Ovary (tissue), 9 donors: ENCODE measurements around the gene LARGE1. TPM values are rescaled to one million over a fixed set of nuclear protein-coding genes. Genes with fewer than 3 reads are reported as not detected.

ENCODE experiments used
- DNase-seq, 5 donors: peaks; one replicate each; pipeline ENCODE4 v3.0.0-alpha.2; 2019 to 2020
- H3K27ac ChIP-seq, 2 donors: fragments of 200-600 bp; one replicate each; pipeline versions ENCODE4 v1.5.1 to v1.8.0; 2019 to 2022
- H3K27me3 ChIP-seq: fragments of 200-600 bp; one replicate; pipeline ENCODE4 v1.8.0; 2022
- H3K36me3 ChIP-seq: fragments of 200-600 bp; sonication (generic); one replicate; pipeline ENCODE4 v1.5.1; 2019
- H3K4me1 ChIP-seq: one replicate; pipeline ENCODE4 v1.8.1; 2013; ENCODE audit warnings: mild to moderate bottlenecking, moderate library complexity; ENCODE audit not compliant: insufficient read depth
- H3K4me3 ChIP-seq: fragments of 200-600 bp; sonication (generic); one replicate; pipeline ENCODE4 v1.5.1; 2017
- H3K9me3 ChIP-seq, 2 donors: fragments of 200-600 bp in 1 of 2; sonication (generic) in 1 of 2; one replicate each; pipeline versions ENCODE4 v1.5.1 to v1.8.1; 2013 to 2019; ENCODE audit warnings: mild to moderate bottlenecking in 1 of 2, moderate library complexity in 1 of 2
- EP300 ChIP-seq: sonication (generic); formaldehyde crosslinking; IDR thresholded peaks from one replicate; pipeline ENCODE4 v1.6.1; 2017; ENCODE audit warnings: antibody characterized with exemption
- POLR2A ChIP-seq: fragments of 450-650 bp; IDR thresholded peaks from one replicate; pipeline ENCODE4 v1.6.1; 2017; ENCODE audit warnings: antibody characterized with exemption, mild to moderate bottlenecking, moderate library complexity
- WGBS, 3 donors: extraction: QIAGEN DNeasy Blood & Tissue Kit in 1 of 3; methylation state at CpG; one replicate each; pipeline versions ENCODE4 v1.1.5 to v1.1.7; 2013 to 2017; 5-methylcytosine and 5-hydroxymethylcytosine counted together
- intact Hi-C, 4 donors: fragments of 100-400 bp; cut with DNase I; formaldehyde crosslinking; loops; one replicate each; pipeline versions ENCODE4 v1.11.0 to v1.15.1; 2022 to 2023
- polyA plus RNA-seq, 2 donors: library from polyadenylated mRNA; stranded (reverse); fragments of 200-250 nt in 1 of 2; fragments of 350-450 nt in 1 of 2; fragmentation: Illumina TruSeq in 1 of 2; extraction: RNeasy Lipid Tissue Mini Kit (QIAGEN cat#74804) in 1 of 2; gene quantifications; one replicate each; pipeline ENCODE4 v1.2.3, GENCODE V29; 2013 to 2014
- total RNA-seq, 7 donors: library from RNA; depleted of rRNA in 2 of 7; stranded (reverse); fragments of >200 nt in 2 of 7; fragmentation: NEBNext Ultra II Directional in 3 of 7; extraction: Animal tissue kit (Norgen Biotek cat#: 25700) in 3 of 7; gene quantifications; one replicate each; pipeline versions ENCODE4 v1.1.0 to v1.2.4, GENCODE V29; 2016 to 2023
- TF ChIP-seq, protein P1 (sequence below), 3 donors: fragments of 450-650 bp in 2 of 3; fragments of 200-600 bp in 1 of 3; IDR thresholded peaks; one replicate each; pipeline versions ENCODE4 v1.5.1 to v1.8.0; 2016 to 2022; ENCODE audit warnings: antibody characterized with exemption in 3 of 3, mild to moderate bottlenecking in 1 of 3
- donor health status: DM: no; HTN: no; CAD: no; lungs with moderate emphysema.
- donor health status: DM: no; HTN: no; CAD: no.
- donor health status: Bipolar disorder and iron deficiency.
- donor health status: DM: yes; HTN: yes; CAD: no.
- donor health status: DM: no; HTN: no; CAD: no.
- donor health status: DM: yes; HTN: yes; CAD: no.

LARGE1 gene
- total and polyA plus RNA-seq, 9 donors = 13.4 to 67.6 (median 36.8) TPM

DNA sequence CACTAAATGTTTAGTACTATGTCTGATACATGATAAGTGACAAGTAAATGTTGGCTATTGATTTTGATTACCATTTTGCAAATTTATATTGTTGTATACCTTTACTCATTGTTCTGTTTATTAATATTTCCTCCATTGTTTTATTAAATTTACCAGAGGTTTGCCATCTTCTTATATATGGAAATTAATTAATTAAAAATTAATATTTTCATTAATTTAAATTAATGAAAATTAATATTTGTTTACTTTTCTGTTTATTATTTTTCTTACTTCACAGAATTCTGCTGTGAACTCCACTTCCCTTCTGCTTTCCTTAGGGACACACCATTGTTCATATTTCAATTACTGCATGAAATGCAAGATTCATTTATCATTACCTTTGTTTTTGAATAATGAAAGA, 331.0 kb downstream of the LARGE1 start:
- Histone ChIP-seq H3K4me1 (no peaks in the 10 kb centered on the region), H3K27me3 (no peaks in the 10 kb centered on the region), H3K4me3 (no peak overlapping the region), H3K27ac (no peak overlapping the region), H3K9me3 (no peaks in the 10 kb centered on the region), H3K36me3 (no peaks in the 10 kb centered on the region)
- DNase-seq = no peak
- TF ChIP-seq EP300 (no peak), POLR2A (no peak)
- TF ChIP-seq, protein P1, sequence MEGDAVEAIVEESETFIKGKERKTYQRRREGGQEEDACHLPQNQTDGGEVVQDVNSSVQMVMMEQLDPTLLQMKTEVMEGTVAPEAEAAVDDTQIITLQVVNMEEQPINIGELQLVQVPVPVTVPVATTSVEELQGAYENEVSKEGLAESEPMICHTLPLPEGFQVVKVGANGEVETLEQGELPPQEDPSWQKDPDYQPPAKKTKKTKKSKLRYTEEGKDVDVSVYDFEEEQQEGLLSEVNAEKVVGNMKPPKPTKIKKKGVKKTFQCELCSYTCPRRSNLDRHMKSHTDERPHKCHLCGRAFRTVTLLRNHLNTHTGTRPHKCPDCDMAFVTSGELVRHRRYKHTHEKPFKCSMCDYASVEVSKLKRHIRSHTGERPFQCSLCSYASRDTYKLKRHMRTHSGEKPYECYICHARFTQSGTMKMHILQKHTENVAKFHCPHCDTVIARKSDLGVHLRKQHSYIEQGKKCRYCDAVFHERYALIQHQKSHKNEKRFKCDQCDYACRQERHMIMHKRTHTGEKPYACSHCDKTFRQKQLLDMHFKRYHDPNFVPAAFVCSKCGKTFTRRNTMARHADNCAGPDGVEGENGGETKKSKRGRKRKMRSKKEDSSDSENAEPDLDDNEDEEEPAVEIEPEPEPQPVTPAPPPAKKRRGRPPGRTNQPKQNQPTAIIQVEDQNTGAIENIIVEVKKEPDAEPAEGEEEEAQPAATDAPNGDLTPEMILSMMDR (IDR thresholded peaks at IDR 0.05) = no peak
- intact Hi-C loops = no loop called here

DNA sequence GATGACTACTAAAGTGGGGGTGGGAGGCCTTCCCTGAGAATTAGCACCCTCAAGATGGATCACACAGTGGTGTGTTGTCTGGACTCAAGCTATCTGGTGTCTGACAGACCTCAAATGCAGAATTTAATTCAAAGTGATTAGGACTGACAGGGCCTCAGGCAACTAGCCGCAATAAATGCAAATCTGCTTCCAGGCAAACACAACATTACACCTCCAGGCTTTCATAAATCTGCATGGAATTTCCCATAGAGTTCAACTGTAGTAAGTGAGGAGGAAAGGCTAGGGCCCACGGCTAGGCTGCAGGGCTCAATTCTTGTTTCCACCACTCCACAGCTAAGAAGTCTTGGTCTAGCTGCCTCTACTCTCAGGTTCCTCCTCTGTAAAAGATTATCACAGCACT, 331.4 kb downstream of the LARGE1 start:
- Histone ChIP-seq H3K36me3 (no peaks in the 10 kb centered on the region), H3K27ac (no peak overlapping the region), H3K4me3 (no peak overlapping the region), H3K9me3 (no peaks in the 10 kb centered on the region), H3K27me3 (no peaks in the 10 kb centered on the region), H3K4me1 (no peaks in the 10 kb centered on the region)
- no peak for DNase-seq
- TF ChIP-seq POLR2A (no peak), EP300 (no peak)
- TF ChIP-seq, protein P1 (IDR thresholded peaks at IDR 0.05) = no peak
- 88 to 91% (median 89%) methylated on average over 2 of the region's 2 CpGs for WGBS, 3 donors
- intact Hi-C loops = no loop called here

DNA sequence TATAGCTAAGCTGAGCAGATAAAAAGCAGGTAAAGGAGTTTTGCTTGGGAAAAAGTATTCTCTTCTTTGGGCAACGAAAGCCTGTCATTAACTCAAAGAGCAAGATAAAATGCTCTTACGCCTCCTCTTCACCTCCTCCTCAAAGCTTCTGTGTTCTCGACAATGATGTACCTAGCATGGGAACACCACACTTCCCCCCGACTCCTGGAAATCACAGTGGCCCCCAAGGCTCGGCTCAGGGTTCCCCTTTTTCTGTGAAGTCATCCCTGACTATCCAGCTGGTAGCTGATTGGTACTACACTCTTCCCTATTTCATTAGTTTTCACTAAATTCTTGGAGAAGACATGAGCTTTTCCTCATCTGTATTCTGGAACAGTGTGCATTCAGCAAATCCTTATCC, 336.1 kb downstream of the LARGE1 start:
- H3K4me3 ChIP-seq = no peak overlapping the region
- WGBS, 3 donors = 84 to 91% (median 84%) methylated on average over 5 of the region's 5 CpGs
- intact Hi-C loops = no loop called here
- H3K4me1 ChIP-seq = peaks cover 2% of the 10 kb centered on the region
- no peaks in the 10 kb centered on the region for H3K36me3 ChIP-seq
- H3K27ac ChIP-seq = no peak overlapping the region
- H3K27me3 ChIP-seq = no peaks in the 10 kb centered on the region
- no peaks in the 10 kb centered on the region for H3K9me3 ChIP-seq
- no peak for TF ChIP-seq POLR2A
- TF ChIP-seq, protein P1 (IDR thresholded peaks at IDR 0.05) = no peak
- TF ChIP-seq EP300 = no peak
- no peak for DNase-seq

DNA sequence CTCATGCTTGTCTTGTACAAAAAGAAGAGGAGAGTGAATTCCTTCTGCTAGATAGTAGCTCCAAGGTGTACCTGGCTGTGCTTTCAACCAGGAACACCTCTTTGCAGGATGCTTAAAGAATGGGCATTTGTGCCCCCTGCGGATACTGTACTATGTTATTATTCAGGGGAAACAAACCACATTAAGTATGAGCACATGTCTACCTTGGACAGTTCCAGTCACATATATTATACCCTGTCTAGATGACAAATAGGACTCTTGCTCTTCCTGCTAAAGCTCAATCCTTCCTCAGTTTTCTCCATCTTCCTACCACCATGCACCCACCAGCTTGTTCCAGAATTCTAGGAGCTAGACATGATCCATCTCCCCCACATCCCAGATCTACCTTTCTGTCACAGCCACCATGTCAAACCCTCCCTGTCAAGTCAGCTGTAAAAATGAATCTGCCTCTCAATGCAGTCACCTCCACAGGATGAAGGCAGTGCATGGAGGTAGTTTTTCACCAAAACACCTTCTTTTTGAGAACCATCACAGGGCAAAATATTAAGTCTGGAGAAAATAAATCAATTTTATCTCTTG, 337.4 kb downstream of the LARGE1 start:
- Histone ChIP-seq H3K9me3 (no peaks in the 10 kb centered on the region), H3K27me3 (no peaks in the 10 kb centered on the region), H3K36me3 (no peaks in the 10 kb centered on the region), H3K27ac (no peak overlapping the region), H3K4me3 (no peak overlapping the region), H3K4me1 (peaks cover 2% of the 10 kb centered on the region)
- TF ChIP-seq EP300 (no peak), POLR2A (no peak)
- TF ChIP-seq, protein P1 (IDR thresholded peaks at IDR 0.05) = no peak
- no peak for DNase-seq
- WGBS, 3 donors = 92 to 98% (median 94%) methylated on average over 1 of the region's 1 CpG
- intact Hi-C loops = no loop called here
